Amniotic epithelial cell (primary cell): Measurements from ENCODE around the gene RGS7.
"Not testable (repeated sequence)": the region's sequence is repeated elsewhere in the genome, so short reads cannot be mapped to it uniquely, and the experiment has no call there.

ENCODE experiments used
- DNase-seq: peaks from one replicate; pipeline ENCODE4 v3.0.0-alpha.2; 2010; ENCODE audit warnings: low read depth

Gene RGS7

GRCh38 chr1:241138248-241138647 is 218.8 kb downstream of the RGS7 start:
- no peak for DNase-seq

- DNase-seq = no peak
These were observed 220.6 kb downstream of the RGS7 start for GRCh38 chr1:241136389-241136788.

DNA sequence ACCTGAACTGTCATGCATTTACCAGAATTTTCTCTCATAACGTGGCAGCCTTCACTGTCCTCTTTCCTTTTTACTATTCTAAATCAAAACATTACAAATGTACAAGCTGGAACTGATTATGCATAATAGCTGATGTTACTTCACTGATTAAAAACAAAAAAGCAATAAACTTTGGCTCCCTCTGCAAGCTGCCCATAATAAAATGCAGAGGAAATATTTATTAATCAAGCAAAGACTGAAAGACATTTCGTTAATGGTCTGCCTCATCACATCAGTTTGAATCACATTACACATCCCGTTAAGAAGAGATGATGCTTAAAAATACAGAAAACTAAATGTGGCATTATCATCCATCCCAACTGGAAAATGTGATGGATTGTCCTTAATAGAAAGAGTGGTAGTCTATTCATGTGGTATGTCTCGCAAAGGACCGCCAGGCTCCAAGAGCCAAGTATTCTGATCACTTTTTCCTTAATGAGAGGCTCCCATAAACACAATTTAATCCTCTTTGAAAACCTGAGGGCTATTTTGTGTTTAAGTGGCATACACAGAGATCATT is 225.3 kb downstream of the RGS7 start:
- no peak for DNase-seq

DNA sequence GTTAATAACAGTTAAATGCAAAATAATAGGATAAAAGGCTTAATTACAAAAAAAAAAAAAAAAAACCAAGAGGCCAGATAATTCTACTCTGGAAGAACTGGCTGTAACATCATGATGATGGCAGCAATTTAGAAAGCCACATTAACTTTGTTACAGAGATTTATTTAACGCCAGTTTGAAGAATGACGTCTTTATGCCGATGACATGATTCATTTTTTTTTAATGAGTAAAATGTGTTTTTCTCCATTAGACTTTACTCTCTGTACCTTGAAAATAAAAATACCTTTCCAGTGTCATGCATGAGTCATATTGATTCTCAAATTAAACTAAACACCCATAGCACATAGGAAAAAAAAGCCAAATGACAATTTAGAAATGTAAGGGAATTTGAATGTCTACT is 226.1 kb downstream of the RGS7 start:
- no peak for DNase-seq

DNA sequence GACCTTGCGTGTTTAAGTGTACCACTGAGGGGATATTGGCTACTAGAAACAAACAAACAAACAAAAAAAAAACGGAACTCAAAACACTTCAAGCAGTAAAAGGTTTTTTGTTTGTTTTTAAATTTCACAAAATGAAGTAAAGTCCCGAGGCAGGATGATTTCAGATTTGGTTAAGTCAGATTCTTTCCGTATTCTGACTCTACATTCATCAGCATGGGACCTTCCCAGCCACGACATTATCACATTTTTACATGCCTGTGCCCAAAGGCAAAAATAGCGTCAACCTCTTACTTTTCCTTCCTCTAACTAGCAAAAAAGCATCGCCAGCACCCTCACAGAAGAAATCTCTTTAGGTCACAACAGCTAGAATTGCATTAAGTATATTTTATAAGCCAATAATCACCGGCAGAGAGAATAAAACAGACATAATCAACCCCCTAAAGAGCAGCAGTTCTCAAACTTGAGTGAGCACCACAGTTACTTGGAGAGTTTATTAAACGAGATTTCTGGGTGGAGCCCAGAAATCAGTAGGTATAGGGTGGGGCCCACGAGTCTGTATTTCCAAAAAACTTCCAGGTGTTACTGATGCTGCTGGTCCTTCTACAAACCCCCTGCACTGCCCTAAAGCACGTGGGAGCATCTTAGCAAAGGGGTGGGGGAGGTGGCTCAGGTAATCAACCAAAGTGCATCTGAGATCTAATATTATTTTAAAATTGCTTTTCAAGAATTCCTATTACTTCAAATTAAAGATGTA is 227.6 kb downstream of the RGS7 start:
- DNase-seq = no peak

DNA sequence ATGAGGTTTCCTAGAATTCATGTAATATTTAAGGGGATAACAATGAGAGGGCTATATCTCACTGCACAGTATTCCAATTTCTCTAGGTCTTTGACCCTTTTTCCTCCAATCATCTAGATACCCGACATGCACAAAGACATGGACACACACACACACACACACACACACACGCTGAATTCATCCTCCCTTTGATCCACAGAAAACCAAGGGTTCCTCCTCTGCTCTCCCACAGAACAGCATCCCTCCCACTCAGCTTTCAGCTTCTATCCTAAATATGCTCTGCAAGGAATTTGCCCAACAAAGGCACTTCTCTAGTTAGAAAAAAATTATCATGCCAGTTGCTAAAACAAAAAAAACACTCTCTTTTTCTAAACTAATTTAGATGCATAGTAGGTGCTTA is 231.7 kb downstream of the RGS7 start:
- DNase-seq = no peak

DNA sequence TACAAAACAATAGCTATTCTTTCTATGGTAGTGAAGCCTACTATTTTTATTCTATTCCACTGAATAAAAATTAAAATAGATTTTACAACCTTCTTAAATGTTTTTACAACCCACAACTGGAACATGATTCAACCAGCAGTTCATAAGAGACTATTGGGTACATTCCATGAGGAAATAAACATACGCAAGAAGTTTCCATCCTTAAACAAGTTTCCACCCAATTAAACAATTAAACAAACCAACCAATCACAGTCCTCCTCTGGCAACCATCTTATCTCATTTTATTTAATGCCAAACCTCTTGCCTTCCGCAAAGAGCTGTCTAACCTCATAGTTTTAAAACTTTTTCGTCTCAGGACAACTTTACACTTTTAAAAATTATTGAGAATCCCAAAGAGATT is 239.0 kb downstream of the RGS7 start:
- DNase-seq = no peak

- no peak for DNase-seq
These were observed 241.2 kb downstream of the RGS7 start for GRCh38 chr1:241115784-241116183.

GRCh38 chr1:241114699-241115233 is 242.2 kb downstream of the RGS7 start:
- no peak for DNase-seq

GRCh38 chr1:241113557-241113956 is 243.4 kb downstream of the RGS7 start:
- no peak for DNase-seq

DNA sequence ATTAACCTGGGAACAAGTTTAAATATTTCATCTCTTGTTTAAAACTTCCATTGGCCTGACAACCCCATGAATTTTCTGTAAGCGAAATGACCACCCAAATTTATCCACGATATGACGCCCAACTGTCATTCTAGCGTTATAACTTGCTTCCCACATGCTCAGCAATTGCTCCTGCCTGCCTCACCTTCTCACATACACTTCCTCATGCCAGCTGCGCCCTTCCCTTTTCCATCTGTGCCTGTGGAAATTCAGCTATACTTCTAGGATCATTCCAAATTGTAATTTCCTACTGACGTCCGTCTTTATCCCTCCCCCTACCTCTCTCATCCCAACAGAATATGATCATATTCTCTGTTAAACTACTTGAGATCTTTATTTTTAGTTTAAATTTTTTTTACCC is 248.0 kb downstream of the RGS7 start:
- DNase-seq = no peak

GRCh38 chr1:241105147-241105546 is 251.9 kb downstream of the RGS7 start:
- DNase-seq = no peak

GRCh38 chr1:241102664-241103063 is 254.3 kb downstream of the RGS7 start:
- no peak for DNase-seq

DNA sequence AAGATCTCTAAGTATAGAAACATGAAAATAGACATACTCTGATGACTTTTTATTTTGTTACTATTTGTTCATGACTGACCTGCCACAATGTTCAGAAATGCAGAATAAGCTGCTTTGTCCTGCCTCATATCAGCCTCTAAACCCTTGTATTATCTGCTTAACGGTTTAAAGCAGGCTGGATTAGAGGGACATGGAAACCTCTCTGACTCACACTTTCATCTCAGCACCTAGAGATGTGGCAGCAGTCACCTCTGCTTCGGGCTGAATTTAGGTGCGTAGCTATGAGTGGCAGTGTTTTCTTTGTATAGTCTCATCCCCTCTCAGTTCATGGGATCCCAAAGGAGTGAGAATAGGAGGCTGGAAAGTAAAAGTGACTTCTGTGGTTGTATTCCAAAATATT is 255.4 kb downstream of the RGS7 start:
- no peak for DNase-seq

DNA sequence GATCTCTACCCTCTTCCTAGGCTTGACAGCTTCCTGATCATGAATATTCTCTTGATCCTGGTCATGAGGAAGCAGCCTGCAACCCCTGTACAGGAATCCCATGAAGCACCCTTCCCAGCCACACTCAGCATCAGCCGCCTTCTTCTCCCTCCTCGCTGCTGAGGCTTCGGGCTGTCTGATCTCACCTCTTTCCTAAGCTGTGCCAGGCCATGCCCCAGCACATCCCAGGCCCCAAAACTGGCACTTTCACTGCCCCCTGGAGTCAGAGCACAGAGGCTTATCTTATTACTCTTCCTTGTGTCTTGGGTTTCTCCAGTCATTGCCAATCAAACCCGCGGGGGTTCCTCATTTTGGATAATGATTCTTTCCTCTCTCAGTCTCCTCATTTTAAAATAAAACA is 259.5 kb downstream of the RGS7 start:
- no peak for DNase-seq

- DNase-seq = no peak
These were observed 260.0 kb downstream of the RGS7 start for GRCh38 chr1:241096982-241097381.

GRCh38 chr1:241095847-241096246 is 261.2 kb downstream of the RGS7 start:
- no peak for DNase-seq

GRCh38 chr1:241090798-241091197 is 266.2 kb downstream of the RGS7 start:
- no peak for DNase-seq

GRCh38 chr1:241089066-241089465 is 267.9 kb downstream of the RGS7 start:
- not testable (repeated sequence) for DNase-seq

DNA sequence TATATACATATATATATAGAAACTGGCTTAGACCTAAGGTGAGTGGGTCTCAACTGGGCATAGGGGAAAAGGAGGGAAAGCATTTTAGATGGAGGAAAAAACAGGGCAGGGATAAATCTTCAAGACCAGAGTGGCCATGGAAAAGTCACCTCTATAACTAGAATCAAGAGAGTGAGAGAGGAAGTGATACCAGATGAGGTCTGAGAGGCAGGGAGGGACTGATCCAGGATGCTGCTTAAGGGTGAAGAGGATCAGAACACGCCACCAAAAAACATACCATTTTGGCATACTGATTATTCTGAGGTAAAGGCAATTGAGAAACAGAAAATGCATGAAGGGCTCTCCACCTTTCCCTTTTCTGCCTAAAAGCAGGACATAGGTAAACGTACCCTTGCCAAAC is 268.9 kb downstream of the RGS7 start:
- not testable (repeated sequence) for DNase-seq

- no peak for DNase-seq
These were observed 270.3 kb downstream of the RGS7 start for GRCh38 chr1:241086686-241087085.

DNA sequence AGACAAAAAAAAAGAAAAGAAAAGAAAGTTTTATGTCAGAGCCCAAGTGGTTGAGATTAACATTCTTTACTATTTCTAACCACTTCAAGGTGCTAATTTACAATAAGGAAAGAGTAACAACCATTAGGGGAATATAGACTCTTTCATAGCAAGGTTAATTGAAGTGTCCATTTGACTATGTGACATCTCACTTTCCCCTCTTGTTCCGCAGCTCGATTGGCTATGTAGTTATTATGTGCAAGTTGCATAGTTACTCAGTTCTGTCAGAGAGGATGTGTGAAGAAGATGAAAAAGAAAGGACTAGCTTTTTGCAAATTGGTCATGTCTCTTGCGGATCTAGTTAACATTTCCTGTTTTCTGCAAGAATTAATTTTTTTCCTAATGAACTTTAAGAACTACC is 273.7 kb downstream of the RGS7 start:
- DNase-seq = no peak

DNA sequence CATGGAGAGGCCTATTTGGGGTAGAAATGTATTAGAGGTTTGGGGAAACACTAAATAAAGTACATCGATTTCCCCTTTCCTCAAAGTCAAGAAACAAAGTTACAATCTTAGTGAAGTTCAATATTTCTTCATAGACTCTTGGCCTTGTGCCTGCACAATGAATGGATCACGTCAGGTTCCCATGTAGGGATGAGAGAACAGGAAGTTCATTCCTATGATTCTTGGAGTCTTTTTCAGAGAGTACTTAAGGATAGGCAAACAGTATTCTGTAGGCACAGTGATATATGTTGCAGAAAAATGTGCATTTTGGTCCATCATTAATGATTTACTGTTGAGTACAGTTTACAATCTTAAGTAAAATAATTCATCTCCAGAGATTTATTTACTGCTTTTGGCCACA is 275.5 kb downstream of the RGS7 start:
- DNase-seq = no peak

DNA sequence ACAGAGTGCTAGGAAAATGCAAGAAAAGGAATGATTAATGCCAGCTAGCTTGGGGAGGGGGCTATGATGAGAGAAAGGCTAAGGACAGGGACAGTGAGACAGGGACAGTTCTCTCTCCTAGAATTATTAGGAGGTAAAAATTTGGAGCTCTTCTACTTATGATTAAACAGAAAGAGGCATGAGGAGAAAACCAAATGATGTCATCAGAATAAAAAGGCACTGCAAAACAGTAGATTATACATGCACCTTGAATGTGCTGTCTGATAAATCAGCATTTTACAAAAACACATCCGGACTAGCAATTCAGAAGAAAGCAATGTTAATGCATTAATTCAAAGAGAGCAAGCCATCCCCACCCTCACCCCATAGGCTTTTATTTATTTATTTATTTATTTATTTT is 277.5 kb downstream of the RGS7 start:
- DNase-seq = no peak
